ENCODE measurements around the gene NRG2. TPM values are rescaled to one million over a fixed set of nuclear protein-coding genes. Genes with fewer than 3 reads are reported as not detected.

The NRG2 gene
- polyA plus RNA-seq, 3 donors, result 0.72 to 1.7 (median 1.5) TPM

GRCh38 chr5:140041492-140042392 is 1.4 kb downstream of the NRG2 start:
- DNase-seq (ENCODE audit: low read depth in 3 of 3, low spot score in 2 of 3), result no peak

- no peak for DNase-seq (ENCODE audit: low read depth in 3 of 3, low spot score in 2 of 3)
Observed at GRCh38 chr5:140041099-140041491, 2.0 kb downstream of the NRG2 start.

- DNase-seq (ENCODE audit: low read depth in 3 of 3, low spot score in 2 of 3), result no peak
Observed at GRCh38 chr5:140040358-140040757, 2.7 kb downstream of the NRG2 start.

GRCh38 chr5:140039561-140039960 is 3.5 kb downstream of the NRG2 start:
- no peak for DNase-seq (ENCODE audit: low read depth in 3 of 3, low spot score in 2 of 3)

- DNase-seq (ENCODE audit: low read depth in 3 of 3, low spot score in 2 of 3), result no peak
Observed at GRCh38 chr5:140038373-140038957, 4.6 kb downstream of the NRG2 start.

- no peak for DNase-seq (ENCODE audit: low read depth in 3 of 3, low spot score in 2 of 3)
Observed at GRCh38 chr5:140037012-140037411, 6.1 kb downstream of the NRG2 start.

GRCh38 chr5:140035881-140036280 is 7.2 kb downstream of the NRG2 start:
- no peak for DNase-seq (ENCODE audit: low read depth in 3 of 3, low spot score in 2 of 3)

- no peak for DNase-seq (ENCODE audit: low read depth in 3 of 3, low spot score in 2 of 3)
Observed at GRCh38 chr5:140033037-140033760, 9.9 kb downstream of the NRG2 start.

- no peak for DNase-seq (ENCODE audit: low read depth in 3 of 3, low spot score in 2 of 3)
Observed at GRCh38 chr5:140032296-140032695, 10.8 kb downstream of the NRG2 start.

GRCh38 chr5:140027807-140028206 is 15.3 kb downstream of the NRG2 start:
- no peak for DNase-seq (ENCODE audit: low read depth in 3 of 3, low spot score in 2 of 3)

GRCh38 chr5:140025736-140026135 is 17.4 kb downstream of the NRG2 start:
- no peak for DNase-seq (ENCODE audit: low read depth in 3 of 3, low spot score in 2 of 3)

GRCh38 chr5:140024928-140025327 is 18.2 kb downstream of the NRG2 start:
- DNase-seq (ENCODE audit: low read depth in 3 of 3, low spot score in 2 of 3), result no peak

GRCh38 chr5:140023611-140024191 is 19.4 kb downstream of the NRG2 start:
- DNase-seq (ENCODE audit: low read depth in 3 of 3, low spot score in 2 of 3), result no peak

GRCh38 chr5:140020601-140021177 is 22.4 kb downstream of the NRG2 start:
- no peak for DNase-seq (ENCODE audit: low read depth in 3 of 3, low spot score in 2 of 3)

GRCh38 chr5:140018920-140019644 is 24.0 kb downstream of the NRG2 start:
- DNase-seq (ENCODE audit: low read depth in 3 of 3, low spot score in 2 of 3), result no peak

- no peak for DNase-seq (ENCODE audit: low read depth in 3 of 3, low spot score in 2 of 3)
Observed at GRCh38 chr5:140018517-140018916, 24.6 kb downstream of the NRG2 start.

GRCh38 chr5:140018096-140018481 is 25.0 kb downstream of the NRG2 start:
- DNase-seq (ENCODE audit: low read depth in 3 of 3, low spot score in 2 of 3), result no peak

GRCh38 chr5:140017397-140018095 is 25.6 kb downstream of the NRG2 start:
- no peak for DNase-seq (ENCODE audit: low read depth in 3 of 3, low spot score in 2 of 3)

GRCh38 chr5:140015706-140016105 is 27.4 kb downstream of the NRG2 start:
- no peak for DNase-seq (ENCODE audit: low read depth in 3 of 3, low spot score in 2 of 3)

- DNase-seq (ENCODE audit: low read depth in 3 of 3, low spot score in 2 of 3), result no peak
Observed at GRCh38 chr5:140014751-140015150, 28.3 kb downstream of the NRG2 start.

All from right renal cortex interstitium (tissue), 3 donors.